Coronary artery (tissue), 2 donors: Measurements from ENCODE around the gene TBC1D30.
"Not testable (repeated sequence)": the region's sequence is repeated elsewhere in the genome, so short reads cannot be mapped to it uniquely, and the experiment has no call there.

Source experiments
- DNase-seq: peaks from one replicate; pipeline ENCODE4 v3.0.0-alpha.2; 2017; ENCODE audit warnings: low spot score
- H3K27ac ChIP-seq, 2 donors: fragments of 200-600 bp; sonication (generic); one replicate each; pipeline ENCODE4 v1.5.1; 2016 to 2019
- H3K4me3 ChIP-seq: fragments of 200-600 bp; sonication (generic); 2 replicates; pipeline ENCODE4 v1.5.1; 2016; ENCODE audit warnings: mild to moderate bottlenecking, moderate library complexity
- CTCF ChIP-seq: fragments of 200-600 bp; sonication (generic); IDR thresholded peaks from one replicate; pipeline ENCODE4 v1.5.1; 2019; ENCODE audit warnings: antibody characterized with exemption

TBC1D30 gene

GRCh38 chr12:64824500-64825142 is at the start of gene TBC1D30:
TSS of gene TBC1D30 (plus strand) at chr12:64824647. CDS start at chr12:64824880, 233 bp downstream.
- Histone ChIP-seq H3K27ac (no peak within 1 kb of the TSS), H3K4me3 (peak within 1 kb of the TSS; percentile 71)
- DNase-seq, result no peak
- no peak for TF ChIP-seq CTCF

- not testable (repeated sequence) for H3K27ac ChIP-seq, H3K4me3 ChIP-seq, DNase-seq
Observed at GRCh38 chr12:64775147-64775736, 49.2 kb upstream of the TBC1D30 start.

- DNase-seq, result no peak
- Histone ChIP-seq H3K4me3 (no peak overlapping the region), H3K27ac (no peak overlapping the region)
- no peak for TF ChIP-seq CTCF
Observed at GRCh38 chr12:64779354-64779974, 45.0 kb upstream of the TBC1D30 start.

GRCh38 chr12:64780132-64780530 is 44.3 kb upstream of the TBC1D30 start:
- H3K27ac ChIP-seq, result peak overlapping the region in 1 of 2 donors; percentile 12
- DNase-seq, result no peak
- H3K4me3 ChIP-seq, result peak overlapping the region; percentile 72
- TF ChIP-seq CTCF, result no peak

GRCh38 chr12:64780531-64781279 is 43.7 kb upstream of the TBC1D30 start:
- Histone ChIP-seq H3K4me3 (peak overlapping the region; percentile 72), H3K27ac (peak overlapping the region in 1 of 2 donors; percentile 12)
- no peak for TF ChIP-seq CTCF
- DNase-seq, result no peak

- no peak for DNase-seq
- peak overlapping the region; percentile 72 for H3K4me3 ChIP-seq
- TF ChIP-seq CTCF, result no peak
- H3K27ac ChIP-seq, result no peak overlapping the region
Observed at GRCh38 chr12:64781280-64782190, 42.9 kb upstream of the TBC1D30 start.
